ENCODE measurements around the gene EBF3.

GRCh38 chr10:129839285-129840195 is 124.5 kb downstream of the EBF3 start:
- TF ChIP-seq POLR2AphosphoS5 (IDR thresholded peaks at IDR 0.05; ENCODE audit: borderline replicate concordance, low read depth, low read length) = no peak
- TF ChIP-seq EZH2 (IDR thresholded peaks at IDR 0.05) = no peak
